IMR-90 (cell line): ENCODE results near the gene ATP10A. TPM values are rescaled to one million over a fixed set of nuclear protein-coding genes. Genes with fewer than 3 reads are reported as not detected.

Experiments
- ATAC-seq: fragments of 200-7000 bp; cut with Tn5 transposase; 2 replicates; pipeline ENCODE4 v1.9.1; 2020; ENCODE audit warnings: low read depth, mild to moderate bottlenecking, moderate library complexity
- BruUV-seq: library from RNA; stranded (reverse); fragments of 400-500 nt; replicated peaks from 2 replicates; lab custom pipeline; 2021; lab: Mats Ljungman, UMichigan
- CTCF ChIA-PET: fragments of 300-600 bp; formaldehyde crosslinking; extraction: SDS; loops from one replicate; lab custom pipeline; 2021; ENCODE audit warnings: antibody characterized with exemption; lab: Yijun Ruan, JAX
- POLR2A ChIA-PET: fragments of 300-600 bp; sonication (Branson Sonifier 250); formaldehyde crosslinking; loops from one replicate; lab custom pipeline; 2022; ENCODE audit warnings: antibody characterized with exemption; ENCODE audit not compliant: unreplicated experiment; lab: Charles Lee
- DNase-seq: peaks from one replicate; pipeline ENCODE4 v3.0.0; 2013
- H2AFZ ChIP-seq: replicated peaks from 2 replicates; pipeline ENCODE3; 2013; ENCODE audit warnings: low read length, mild to moderate bottlenecking; ENCODE audit not compliant: poor library complexity
- H2AK5ac ChIP-seq: 2 replicates; pipeline ENCODE4 v1.6.1; 2013; ENCODE audit warnings: low read depth, low read length, inconsistent platforms
- H2AK9ac ChIP-seq: replicated peaks from 2 replicates; pipeline ENCODE3; 2013; ENCODE audit warnings: mild to moderate bottlenecking, low read depth, low read length, moderate library complexity; ENCODE audit not compliant: poor library complexity
- H2BK120ac ChIP-seq: 2 replicates; pipeline ENCODE4 v1.6.1; 2013; ENCODE audit warnings: low read depth, low read length, inconsistent platforms
- H2BK15ac ChIP-seq: 3 replicates; pipeline ENCODE4 v1.6.1; 2013; ENCODE audit warnings: low read depth, low read length, inconsistent platforms
- H2BK20ac ChIP-seq: 2 replicates; pipeline ENCODE4 v1.6.1; 2013; ENCODE audit warnings: low read depth, mild to moderate bottlenecking, inconsistent platforms, low read length, moderate library complexity
- H2BK5ac ChIP-seq: 2 replicates; pipeline ENCODE4 v1.6.1; 2013; ENCODE audit warnings: mild to moderate bottlenecking, low read depth, low read length, inconsistent platforms; ENCODE audit not compliant: poor library complexity, severe bottlenecking
- H3K14ac ChIP-seq: replicated peaks from 2 replicates; pipeline ENCODE4 v1.6.1; 2013; ENCODE audit warnings: low read depth, low read length, inconsistent platforms
- H3K18ac ChIP-seq: 2 replicates; pipeline ENCODE4 v1.6.1; 2013; ENCODE audit warnings: low read depth, low read length, control low read depth
- H3K23ac ChIP-seq: 2 replicates; pipeline ENCODE4 v1.6.1; 2013; ENCODE audit warnings: low read depth, low read length, inconsistent platforms
- H3K27ac ChIP-seq: 2 replicates; pipeline ENCODE4 v1.5.1; 2013; ENCODE audit warnings: mild to moderate bottlenecking, control low read depth, low read length; ENCODE audit not compliant: insufficient read depth
- H3K27me3 ChIP-seq: 2 replicates; pipeline ENCODE4 v1.6.1; 2013; ENCODE audit warnings: low read length; ENCODE audit not compliant: control insufficient read depth, insufficient read depth
- H3K36me3 ChIP-seq: 2 replicates; pipeline ENCODE4 v1.6.1; 2013; ENCODE audit warnings: low read length, mixed read lengths; ENCODE audit not compliant: control insufficient read depth, insufficient read depth
- H3K4ac ChIP-seq: 2 replicates; pipeline ENCODE4 v1.6.1; 2013; ENCODE audit warnings: low read depth, low read length, inconsistent platforms
- H3K4me1 ChIP-seq: 2 replicates; pipeline ENCODE4 v1.6.1; 2013; ENCODE audit warnings: low read length, mixed read lengths; ENCODE audit not compliant: control insufficient read depth, insufficient read depth
- H3K4me2 ChIP-seq: 2 replicates; pipeline ENCODE4 v1.6.1; 2013; ENCODE audit warnings: low read depth, mild to moderate bottlenecking, control low read depth, low read length, moderate library complexity
- H3K4me3 ChIP-seq: 2 replicates; pipeline ENCODE4 v1.5.1; 2013; ENCODE audit warnings: low read depth, mild to moderate bottlenecking, control low read depth, low read length, moderate library complexity; ENCODE audit not compliant: insufficient read depth
- H3K56ac ChIP-seq: 2 replicates; pipeline ENCODE4 v1.6.1; 2013; ENCODE audit warnings: low read length, inconsistent platforms; ENCODE audit not compliant: insufficient read depth; ENCODE audit errors: extremely low read depth
- H3K79me1 ChIP-seq, 2 experiments: 2 replicates each; pipeline ENCODE4 v1.6.1; 2013; ENCODE audit warnings: low read length in 2 of 2, inconsistent platforms in 1 of 2, low read depth in 1 of 2
- H3K9ac ChIP-seq: 2 replicates; pipeline ENCODE4 v1.6.1; 2013; ENCODE audit warnings: low read depth, low read length, control low read depth
- H3K9me1 ChIP-seq: 2 replicates; pipeline ENCODE4 v1.6.1; 2013; ENCODE audit warnings: low read length, inconsistent platforms; ENCODE audit not compliant: insufficient read depth
- H3K9me3 ChIP-seq: 2 replicates; pipeline ENCODE4 v1.6.1; 2013; ENCODE audit warnings: low read length; ENCODE audit not compliant: control insufficient read depth, insufficient read depth
- H4K20me1 ChIP-seq: 2 replicates; pipeline ENCODE4 v1.6.1; 2013; ENCODE audit warnings: low read length, inconsistent platforms; ENCODE audit not compliant: insufficient read depth
- H4K5ac ChIP-seq: 2 replicates; pipeline ENCODE4 v1.6.1; 2013; ENCODE audit warnings: mild to moderate bottlenecking, low read depth, low read length, control low read depth
- H4K8ac ChIP-seq, 2 experiments: 2 replicates each; pipeline ENCODE4 v1.6.1; 2013; ENCODE audit warnings: low read depth in 2 of 2, low read length in 2 of 2, control low read depth in 1 of 2, inconsistent platforms in 1 of 2
- H4K91ac ChIP-seq: 2 replicates; pipeline ENCODE4 v1.6.1; 2013; ENCODE audit warnings: low read depth, low read length, inconsistent platforms; ENCODE audit not compliant: insufficient read depth
- CEBPB ChIP-seq: IDR thresholded peaks from 2 replicates; pipeline ENCODE4 v1.6.1; 2012; ENCODE audit warnings: low read depth, low read length, improper control_type of control experiment
- POLR2A ChIP-seq: IDR thresholded peaks from 2 replicates; pipeline ENCODE4 v1.6.1; 2012; ENCODE audit warnings: mild to moderate bottlenecking, low read depth, low read length
- WGBS, 2 experiments: methylation state at CpG; one replicate each; pipeline versions ENCODE4 v1.1.5 to v1.1.7; 2013; ENCODE audit warnings: missing lambda C conversion rate in 2 of 2; ENCODE audit not compliant: insufficient read length in 1 of 2; ENCODE audit errors: extremely low coverage in 2 of 2; 5-methylcytosine and 5-hydroxymethylcytosine counted together
- dilution Hi-C: fragments of 300-500 bp; cut with HindIII; formaldehyde crosslinking; loops from one replicate; pipeline ENCODE4 v1.14.3; 2018; ENCODE audit warnings: low sequenced_read_pairs; ENCODE audit not compliant: unreplicated experiment
- in situ Hi-C: fragments of 300-500 bp; cut with MboI; formaldehyde crosslinking; loops from 3 replicates; pipeline ENCODE4 v1.14.3; 2019; ENCODE audit warnings: low sequenced_read_pairs, inconsistent platforms, mixed read lengths
- intact Hi-C: fragments of 100-400 bp; cut with micrococcal nuclease; formaldehyde crosslinking; loops from 2 replicates; pipeline ENCODE4 v1.10.0; 2022
- polyA plus RNA-seq, 3 experiments: library from polyadenylated mRNA; depleted of rRNA; stranded (reverse); fragments of >200 nt; gene quantifications; 2 replicates each; pipeline ENCODE4 v1.2.3, GENCODE V29; 2012; ENCODE audit warnings: low replicate concordance in 1 of 3
- total RNA-seq: library from RNA; depleted of rRNA; stranded (reverse); fragments of >200 nt; gene quantifications from 2 replicates; pipeline ENCODE4 v1.2.3, GENCODE V29; 2012

ATP10A gene
- total and polyA plus RNA-seq, 2 of the 4 experiments (the other 2 are of a cell fraction), result 13.8 to 16.0 TPM

GRCh38 chr15:25774871-25775270 lies 88.3 kb downstream of the ATP10A start:
- no peak overlapping the region for H2AK5ac ChIP-seq
- DNase-seq (no peak), ATAC-seq (no peak)
- no peaks in the 10 kb centered on the region; the same call in 1 of the 2 replicates for H4K20me1 ChIP-seq
- no peak overlapping the region for H2AFZ ChIP-seq
- no peak overlapping the region for H3K4me3 ChIP-seq
- in situ Hi-C loops, result no loop called here
- no CpG with 5 or more reads among the region's 2 CpGs for WGBS, 2 experiments
- intact Hi-C loops, result loop anchor here (5.0 to 10.0 kb wide), 4 partner anchors 33 to 310 kb away; partner anchors contain the start of gene ATP10A
- H3K18ac ChIP-seq, result peak overlapping the region; percentile 25; the same call in 1 of the 2 replicates
- no peak overlapping the region for H2AK9ac ChIP-seq
- H3K4ac ChIP-seq, result peak overlapping the region; percentile 67; the same call in 1 of the 2 replicates
- H3K9me3 ChIP-seq, result no peaks in the 10 kb centered on the region
- H3K4me2 ChIP-seq, result no peak overlapping the region; the same call in 1 of the 2 replicates
- H4K8ac ChIP-seq, result no peak overlapping the region
- peak overlapping the region; percentile 25; the same call in 1 of the 2 replicates for H3K9ac ChIP-seq
- no TSS peak for BruUV-seq
- H2BK120ac ChIP-seq, result 0 out of 2 replicates have a peak overlapping the region, but pooled peaks have one; percentile 31
- no peak overlapping the region for H3K27ac ChIP-seq
- POLR2A ChIA-PET, result no interaction called here
- H3K36me3 ChIP-seq, result no peaks in the 10 kb centered on the region
- peak overlapping the region; percentile 72 for H2BK5ac ChIP-seq
- dilution Hi-C loops, result no loop called here
- peaks cover 9% of the 10 kb centered on the region for H3K4me1 ChIP-seq
- peak overlapping the region; percentile 65; the same call in 1 of the 2 replicates for H3K56ac ChIP-seq
- H3K79me1 ChIP-seq, result peaks cover 18 to 63% of the 10 kb centered on the region in 2 experiments
- H4K91ac ChIP-seq, result no peak overlapping the region; the same call in 1 of the 2 replicates
- no peak for TF ChIP-seq CEBPB
- peak; percentile 20; the same call in 1 of the 2 replicates for TF ChIP-seq POLR2A
- peak overlapping the region; percentile 69; the same call in 1 of the 2 replicates for H2BK20ac ChIP-seq
- H3K9me1 ChIP-seq, result peaks cover 24% of the 10 kb centered on the region; the same call in 1 of the 2 replicates
- H3K14ac ChIP-seq, result no peak overlapping the region; the same call in 1 of the 2 replicates
- CTCF ChIA-PET, result interaction anchor here (1.4 kb wide), 1 partner anchor 9 kb away, joined by 7 read pairs; no protein-coding TSS in a partner anchor
- no peak overlapping the region for H2BK15ac ChIP-seq
- no peaks in the 10 kb centered on the region for H3K27me3 ChIP-seq
- H4K5ac ChIP-seq, result no peak overlapping the region
- H3K23ac ChIP-seq, result peak overlapping the region; percentile 60; the same call in 1 of the 2 replicates
